ENCODE results near the gene TGIF1.

DNA sequence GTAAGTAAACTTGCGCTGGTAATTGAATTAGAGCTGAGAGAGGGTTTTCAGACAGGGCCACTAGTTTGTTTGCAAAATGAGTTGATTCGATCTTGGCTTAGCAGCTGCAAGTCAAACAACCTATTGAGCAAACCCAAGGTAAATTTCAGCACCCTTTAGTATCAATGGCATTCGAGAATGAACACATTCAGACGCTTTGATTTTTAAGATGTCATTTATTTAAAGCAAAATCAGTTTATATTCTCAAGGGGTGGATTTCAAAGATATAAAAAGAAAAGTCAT, 44.2 kb downstream of the TGIF1 start:
- TF ChIP-seq EP300 (IDR thresholded peaks at IDR 0.05) (no peak), POLR2AphosphoS5 (IDR thresholded peaks at IDR 0.05) (no peak)
